Activated CD8-positive, alpha-beta T cell treated with anti-CD3 and anti-CD28 coated beads for 36 hours (primary cell): ENCODE data around the gene ASCL5. TPM values are rescaled to one million over a fixed set of nuclear protein-coding genes. Genes with fewer than 3 reads are reported as not detected.

Source experiments
- ATAC-seq: fragments of 200-7000 bp; cut with Tn5 transposase; one replicate; pipeline ENCODE4 v1.10.0; 2021; ENCODE audit warnings: mild to moderate bottlenecking, moderate library complexity
- CTCF ChIA-PET: fragments of 350-600 bp; sonication (Branson Sonifier 250); formaldehyde crosslinking; loops from one replicate; lab custom pipeline; 2021; ENCODE audit warnings: antibody characterized with exemption; lab: Charles Lee
- POLR2A ChIA-PET: fragments of 350-600 bp; sonication (Branson Sonifier 250); formaldehyde crosslinking; loops from one replicate; lab custom pipeline; 2021; ENCODE audit warnings: antibody characterized with exemption; lab: Charles Lee
- DNase-seq: peaks from one replicate; pipeline ENCODE4 v3.0.0-alpha.2; 2020
- H3K27ac Mint-ChIP-seq: one replicate; pipeline ENCODE4 v1.8.0; 2021; ENCODE audit warnings: mild to moderate bottlenecking, mixed read lengths
- H3K27me3 Mint-ChIP-seq: one replicate; pipeline ENCODE4 v1.8.0; 2021; ENCODE audit warnings: mixed read lengths
- H3K36me3 Mint-ChIP-seq: one replicate; pipeline ENCODE4 v1.8.0; 2021; ENCODE audit warnings: low read depth, mixed read lengths
- H3K4me1 Mint-ChIP-seq: one replicate; pipeline ENCODE4 v1.8.0; 2021; ENCODE audit warnings: low read depth, mixed read lengths
- H3K4me3 Mint-ChIP-seq: one replicate; pipeline ENCODE4 v1.8.0; 2021; ENCODE audit warnings: mild to moderate bottlenecking, moderate library complexity, mixed read lengths
- H3K9me3 Mint-ChIP-seq: one replicate; pipeline ENCODE4 v1.8.0; 2021; ENCODE audit warnings: mixed read lengths
- CTCF ChIP-seq: fragments of 200-600 bp; IDR thresholded peaks from one replicate; pipeline ENCODE4 v1.8.0; 2022; ENCODE audit warnings: antibody characterized with exemption, mild to moderate bottlenecking
- intact Hi-C: fragments of 100-400 bp; cut with micrococcal nuclease; formaldehyde crosslinking; loops from one replicate; pipeline ENCODE4 v1.10.0; 2022
- total RNA-seq, 2 experiments: library from RNA; stranded (reverse); gene quantifications; one replicate each; pipeline ENCODE4 v1.2.3, GENCODE V29; 2021

The ASCL5 gene
- total RNA-seq, 2 experiments from 2014 or later, result 0.29 to 0.36 TPM

- CTCF ChIA-PET, result interaction anchor here (1.0 to 1.2 kb wide), 2 partner anchors 9 kb away, joined by 4 to 8 read pairs; no protein-coding TSS in a partner anchor
- TF ChIP-seq CTCF, result no peak
- intact Hi-C loops, result loop anchor here (10.0 kb wide), 1 partner anchor 135 kb away; no protein-coding TSS in a partner anchor
- POLR2A ChIA-PET, result no interaction called here
- Mint-ChIP-seq H3K4me1 (peaks cover 2% of the 10 kb centered on the region), H3K27me3 (no peaks in the 10 kb centered on the region), H3K9me3 (no peaks in the 10 kb centered on the region), H3K27ac (no peak overlapping the region), H3K36me3 (no peaks in the 10 kb centered on the region), H3K4me3 (no peak overlapping the region)
- no peak for ATAC-seq
- DNase-seq, result no peak
These were observed 16.8 kb downstream of the ASCL5 start for GRCh38 chr1:201110138-201110537.

DNA sequence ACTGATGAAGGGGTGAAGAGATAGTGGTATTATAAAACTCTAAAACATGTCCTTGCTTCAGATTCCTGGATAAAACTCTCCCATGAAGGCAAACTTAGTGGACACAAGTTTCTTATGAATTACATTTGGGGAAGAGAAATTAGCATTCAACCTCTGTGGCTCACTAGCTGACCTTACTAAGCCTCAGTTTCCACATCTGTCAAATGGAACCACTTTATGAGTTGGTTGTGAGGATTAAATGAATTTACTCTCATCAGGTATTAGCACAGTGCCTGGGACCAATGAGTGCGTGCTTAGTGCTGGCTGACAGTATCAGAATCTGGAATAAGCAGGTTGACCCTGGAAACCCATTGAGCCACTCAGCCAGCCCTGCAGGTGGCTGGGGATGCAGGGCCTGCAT is 17.3 kb downstream of the ASCL5 start:
- intact Hi-C loops, result loop anchor here (10.0 kb wide), 1 partner anchor 135 kb away; no protein-coding TSS in a partner anchor
- TF ChIP-seq CTCF, result no peak
- no peak overlapping the region for H3K4me3 Mint-ChIP-seq
- no peaks in the 10 kb centered on the region for H3K4me1 Mint-ChIP-seq
- no peaks in the 10 kb centered on the region for H3K9me3 Mint-ChIP-seq
- DNase-seq (no peak), ATAC-seq (no peak)
- H3K27me3 Mint-ChIP-seq, result no peaks in the 10 kb centered on the region
- no peak overlapping the region for H3K27ac Mint-ChIP-seq
- ChIA-PET CTCF (interaction anchor here (1.2 kb wide), 1 partner anchor 10 kb away, joined by 8 read pairs; no protein-coding TSS in a partner anchor), POLR2A (no interaction called here)
- no peaks in the 10 kb centered on the region for H3K36me3 Mint-ChIP-seq

DNA sequence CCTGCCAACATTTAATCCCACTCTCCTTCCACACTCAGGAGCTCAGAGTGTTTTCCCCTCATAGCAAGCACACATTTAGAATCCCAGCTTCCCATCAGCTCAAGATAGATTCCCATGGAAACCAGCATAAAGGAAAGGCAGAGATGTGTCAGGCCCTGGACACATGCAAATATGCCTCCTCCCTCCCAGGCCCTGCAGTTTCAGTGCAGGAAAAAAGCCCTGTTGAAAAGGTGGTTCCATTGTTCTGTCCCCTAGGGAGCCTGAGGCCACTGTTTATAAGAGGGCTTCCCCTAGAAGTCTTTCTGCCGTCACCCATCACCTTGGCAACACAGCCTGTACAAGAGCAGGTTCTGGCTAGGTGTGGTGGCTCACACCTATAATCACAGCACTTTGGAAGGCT is 18.4 kb downstream of the ASCL5 start:
- Mint-ChIP-seq H3K9me3 (no peaks in the 10 kb centered on the region), H3K27ac (no peak overlapping the region), H3K4me1 (no peaks in the 10 kb centered on the region), H3K27me3 (no peaks in the 10 kb centered on the region), H3K4me3 (no peak overlapping the region), H3K36me3 (no peaks in the 10 kb centered on the region)
- no peak for TF ChIP-seq CTCF
- intact Hi-C loops, result no loop called here
- ChIA-PET POLR2A (no interaction called here), CTCF (interaction anchor here (1.9 to 2.2 kb wide), 2 partner anchors 129 to 136 kb away, joined by 5 to 7 read pairs; no protein-coding TSS in a partner anchor)
- ATAC-seq, result no peak
- DNase-seq, result no peak

DNA sequence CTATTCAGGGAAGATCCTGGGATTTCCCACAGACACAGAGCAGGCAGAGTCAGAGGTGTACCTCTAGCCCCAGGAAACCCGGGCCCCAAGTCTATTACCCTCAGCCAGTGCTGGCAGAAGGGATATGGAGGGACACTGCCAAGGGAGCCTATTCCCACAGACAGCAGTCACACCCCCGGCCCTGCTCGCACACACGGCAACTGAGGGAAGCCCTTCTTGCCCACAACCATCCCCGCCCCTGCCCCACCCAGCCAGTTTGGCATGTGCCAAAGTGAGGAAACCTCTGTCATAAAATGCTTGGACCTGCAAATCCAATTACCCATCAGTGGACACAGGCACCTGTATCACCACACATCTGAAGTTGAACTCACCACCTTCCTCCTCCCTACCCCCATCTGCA is 21.3 kb downstream of the ASCL5 start:
- ATAC-seq (no peak), DNase-seq (no peak)
- no peaks in the 10 kb centered on the region for H3K9me3 Mint-ChIP-seq
- no peaks in the 10 kb centered on the region for H3K27me3 Mint-ChIP-seq
- no peak overlapping the region for H3K27ac Mint-ChIP-seq
- no peaks in the 10 kb centered on the region for H3K36me3 Mint-ChIP-seq
- intact Hi-C loops, result no loop called here
- H3K4me3 Mint-ChIP-seq, result no peak overlapping the region
- no peaks in the 10 kb centered on the region for H3K4me1 Mint-ChIP-seq
- TF ChIP-seq CTCF, result no peak
- POLR2A ChIA-PET, result no interaction called here
- CTCF ChIA-PET, result interaction anchor here (1.7 kb wide), 1 partner anchor 11 kb away, joined by 4 read pairs; no protein-coding TSS in a partner anchor

DNA sequence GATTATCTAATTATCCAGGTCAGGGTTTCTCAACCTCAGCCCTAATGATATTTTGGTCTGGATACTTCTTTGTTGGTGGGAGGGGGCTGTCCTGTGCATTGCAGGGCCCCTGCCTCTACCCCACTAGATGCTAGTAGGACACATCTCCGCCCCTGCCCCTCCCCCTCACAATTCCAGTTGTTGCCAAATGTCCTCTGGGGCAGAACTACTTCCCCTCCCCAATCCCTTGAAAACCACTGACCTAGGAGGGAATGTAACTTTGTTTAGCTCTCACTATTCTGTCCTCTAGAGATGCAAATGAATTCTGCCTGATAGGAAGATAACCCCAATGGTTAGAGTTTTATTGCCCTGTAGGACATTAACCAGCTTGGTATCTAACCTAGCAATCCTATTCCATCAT is 22.8 kb downstream of the ASCL5 start:
- ChIA-PET CTCF (interaction anchor here (1.0 to 2.5 kb wide), 2 partner anchors 10 to 409 kb away, joined by 3 to 9 read pairs; no protein-coding TSS in a partner anchor), POLR2A (interaction anchor here (0.8 kb wide), 1 partner anchor 10 kb away, joined by 3 read pairs; no protein-coding TSS in a partner anchor)
- Mint-ChIP-seq H3K36me3 (no peaks in the 10 kb centered on the region), H3K9me3 (no peaks in the 10 kb centered on the region), H3K4me1 (no peaks in the 10 kb centered on the region), H3K27ac (no peak overlapping the region), H3K4me3 (no peak overlapping the region), H3K27me3 (no peaks in the 10 kb centered on the region)
- DNase-seq, result no peak
- no peak for TF ChIP-seq CTCF
- intact Hi-C loops, result no loop called here
- no peak for ATAC-seq
